Nephron progenitor cell (in vitro differentiated cells): ENCODE data around the gene TDRD1.

ENCODE experiments used
- DNase-seq: peaks from one replicate; pipeline ENCODE4 v3.0.0; 2021
- H3K27ac Mint-ChIP-seq: 2 replicates; pipeline ENCODE4 v1.8.0; 2021; ENCODE audit warnings: mild to moderate bottlenecking, moderate library complexity, mixed read lengths
- H3K27me3 Mint-ChIP-seq: 2 replicates; pipeline ENCODE4 v1.8.0; 2021; ENCODE audit warnings: mild to moderate bottlenecking, low read depth, mixed read lengths; ENCODE audit not compliant: poor library complexity
- H3K36me3 Mint-ChIP-seq: 2 replicates; pipeline ENCODE4 v1.8.0; 2021; ENCODE audit warnings: low read depth, mixed read lengths
- H3K4me1 Mint-ChIP-seq: 2 replicates; pipeline ENCODE4 v1.8.0; 2021; ENCODE audit warnings: mixed read lengths
- H3K4me3 Mint-ChIP-seq: 2 replicates; pipeline ENCODE4 v1.8.0; 2021; ENCODE audit warnings: mild to moderate bottlenecking, moderate library complexity, mixed read lengths
- H3K9me3 Mint-ChIP-seq: 2 replicates; pipeline ENCODE4 v1.8.0; 2021; ENCODE audit warnings: mild to moderate bottlenecking, moderate library complexity, mixed read lengths
- CTCF ChIP-seq: fragments of 200-600 bp; sonication (generic); IDR thresholded peaks from 2 replicates; pipeline ENCODE4 v1.5.0; 2021; ENCODE audit warnings: antibody characterized with exemption

Gene TDRD1

GRCh38 chr10:114271075-114271778, 92.1 kb downstream of the TDRD1 start:
- no peak overlapping the region for H3K27ac Mint-ChIP-seq
- DNase-seq = no peak
- H3K36me3 Mint-ChIP-seq = peaks cover 18% of the 10 kb centered on the region
- no peak overlapping the region for H3K4me3 Mint-ChIP-seq
- H3K9me3 Mint-ChIP-seq = no peaks in the 10 kb centered on the region
- peaks cover 21% of the 10 kb centered on the region for H3K4me1 Mint-ChIP-seq
- H3K27me3 Mint-ChIP-seq = no peaks in the 10 kb centered on the region
- no peak for TF ChIP-seq CTCF

DNA sequence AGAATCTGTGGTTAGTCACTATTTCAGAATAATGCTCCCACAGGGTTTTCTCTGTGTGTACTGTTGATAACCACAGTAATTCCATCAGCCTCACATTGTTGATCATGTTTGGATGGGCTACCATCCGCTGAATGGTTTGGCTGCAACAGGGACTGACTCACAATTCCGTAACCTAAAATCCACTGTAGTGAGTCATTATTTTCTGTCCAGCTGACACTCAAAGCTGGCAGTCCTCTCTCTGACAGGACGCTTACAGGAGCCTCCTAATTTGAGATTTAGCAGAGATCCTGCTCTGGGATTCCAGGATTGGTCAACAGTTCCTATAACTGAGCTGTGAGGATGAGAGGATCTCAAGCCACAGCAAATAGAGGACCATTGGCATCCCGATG, 92.6 kb downstream of the TDRD1 start:
- no peak for TF ChIP-seq CTCF
- Mint-ChIP-seq H3K4me3 (no peak overlapping the region), H3K27me3 (no peaks in the 10 kb centered on the region), H3K4me1 (peaks cover 22% of the 10 kb centered on the region), H3K36me3 (peaks cover 18% of the 10 kb centered on the region), H3K27ac (no peak overlapping the region), H3K9me3 (no peaks in the 10 kb centered on the region)
- no peak for DNase-seq

GRCh38 chr10:114272696-114273095, 93.5 kb downstream of the TDRD1 start:
- no peak for TF ChIP-seq CTCF
- peaks cover 18% of the 10 kb centered on the region for H3K36me3 Mint-ChIP-seq
- DNase-seq = no peak
- no peaks in the 10 kb centered on the region for H3K27me3 Mint-ChIP-seq
- H3K9me3 Mint-ChIP-seq = no peaks in the 10 kb centered on the region
- no peak overlapping the region for H3K27ac Mint-ChIP-seq
- H3K4me3 Mint-ChIP-seq = no peak overlapping the region
- H3K4me1 Mint-ChIP-seq = peaks cover 22% of the 10 kb centered on the region

GRCh38 chr10:114273910-114274309, 94.8 kb downstream of the TDRD1 start:
- H3K9me3 Mint-ChIP-seq = no peaks in the 10 kb centered on the region
- H3K27ac Mint-ChIP-seq = no peak overlapping the region
- H3K4me1 Mint-ChIP-seq = peaks cover 22% of the 10 kb centered on the region
- TF ChIP-seq CTCF = no peak
- H3K36me3 Mint-ChIP-seq = peaks cover 18% of the 10 kb centered on the region
- H3K27me3 Mint-ChIP-seq = no peaks in the 10 kb centered on the region
- DNase-seq = no peak
- H3K4me3 Mint-ChIP-seq = no peak overlapping the region

DNA sequence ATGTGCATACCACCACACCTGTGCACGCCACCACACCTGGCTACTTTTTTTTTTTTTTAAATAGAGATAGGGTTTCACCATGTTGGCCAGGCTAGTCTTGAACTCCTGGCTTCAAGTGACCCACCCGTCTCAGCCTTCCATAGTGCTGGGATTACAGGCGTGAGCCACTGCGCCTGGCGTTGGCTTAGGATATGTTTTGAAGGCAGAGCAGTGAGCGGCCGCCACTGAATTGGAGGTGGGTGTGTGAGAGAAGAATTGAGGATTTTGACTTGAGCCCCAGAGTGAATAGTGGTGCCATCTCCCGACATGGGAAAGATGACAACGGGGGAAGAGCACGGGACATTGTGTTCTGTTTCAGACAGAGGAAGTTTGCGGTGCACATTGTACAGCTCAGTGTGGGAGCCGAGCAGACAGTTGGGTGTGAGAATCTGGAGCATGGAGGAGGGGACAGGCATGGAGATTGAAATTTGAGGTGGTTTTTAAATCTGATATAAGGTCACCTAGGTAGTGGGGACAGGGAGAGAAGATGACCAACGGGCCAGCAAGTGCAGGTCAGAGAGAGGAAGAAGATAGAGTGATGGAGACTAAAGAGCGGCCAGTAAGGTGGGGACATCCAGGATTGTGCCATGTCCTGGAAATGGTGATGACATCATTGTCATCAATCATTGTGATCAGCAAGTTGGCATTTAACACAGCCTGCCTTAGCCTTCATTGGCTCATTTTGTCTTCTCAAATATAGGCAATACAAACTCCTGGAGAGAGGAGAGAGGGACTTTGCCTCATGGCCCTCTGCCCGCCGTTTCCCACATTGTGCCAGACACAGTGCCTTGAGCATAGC, 95.7 kb downstream of the TDRD1 start:
- no peak for TF ChIP-seq CTCF
- Mint-ChIP-seq H3K4me1 (peaks cover 22% of the 10 kb centered on the region), H3K36me3 (peaks cover 18% of the 10 kb centered on the region), H3K27me3 (no peaks in the 10 kb centered on the region), H3K27ac (no peak overlapping the region), H3K9me3 (no peaks in the 10 kb centered on the region), H3K4me3 (no peak overlapping the region)
- no peak for DNase-seq
